Measurements from ENCODE around the gene PHYKPL.

PHYKPL gene

DNA sequence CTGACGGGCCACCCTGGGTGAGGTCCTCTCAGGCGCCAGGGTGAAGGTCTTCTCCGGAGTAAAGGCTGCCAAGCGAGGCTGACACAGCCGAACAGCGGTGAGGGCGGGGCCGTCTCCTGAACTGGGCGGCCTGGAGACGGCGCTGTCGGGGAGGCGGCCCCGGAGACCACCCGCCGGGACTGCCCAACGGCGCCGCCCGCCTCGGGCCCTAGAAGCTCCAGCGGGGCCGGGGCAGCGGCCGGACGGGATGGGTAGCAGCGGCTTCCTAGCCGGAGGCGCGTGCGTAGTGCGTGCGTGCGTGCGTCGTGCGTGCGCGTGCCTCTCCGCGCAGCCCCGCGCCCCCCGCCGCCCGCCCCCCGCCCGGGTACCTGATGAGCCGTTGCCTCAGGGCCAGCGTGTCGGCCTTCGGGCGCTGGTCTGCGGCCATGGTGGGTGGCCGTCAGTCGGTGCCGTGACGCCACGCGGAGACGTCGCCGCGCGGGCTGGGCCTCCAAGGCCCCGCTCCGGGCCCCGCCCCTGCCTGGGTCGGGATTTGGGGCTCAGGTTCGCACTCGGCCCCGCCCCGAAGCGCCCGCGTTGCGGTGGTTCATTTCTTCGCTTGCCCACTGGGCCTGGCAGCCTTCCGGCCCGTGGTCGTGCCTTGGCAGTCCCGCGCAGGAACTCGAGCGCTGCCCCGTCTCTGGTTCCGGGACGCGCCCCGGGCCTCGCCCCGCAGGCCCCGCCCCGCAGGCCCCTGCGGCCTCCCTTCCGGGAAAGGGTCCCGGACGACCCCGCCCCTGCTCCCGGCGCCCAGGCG, at the start of gene PHYKPL:
Gene PHYKPL (minus strand): TSS at position 679 of the 796 bp plus-strand sequence. CDS start 252 bp downstream, at position 427.
- no peak for DNase-seq

- no peak for DNase-seq
Observed at GRCh38 chr5:178282391-178282790, 49.8 kb upstream of the PHYKPL start.

DNA sequence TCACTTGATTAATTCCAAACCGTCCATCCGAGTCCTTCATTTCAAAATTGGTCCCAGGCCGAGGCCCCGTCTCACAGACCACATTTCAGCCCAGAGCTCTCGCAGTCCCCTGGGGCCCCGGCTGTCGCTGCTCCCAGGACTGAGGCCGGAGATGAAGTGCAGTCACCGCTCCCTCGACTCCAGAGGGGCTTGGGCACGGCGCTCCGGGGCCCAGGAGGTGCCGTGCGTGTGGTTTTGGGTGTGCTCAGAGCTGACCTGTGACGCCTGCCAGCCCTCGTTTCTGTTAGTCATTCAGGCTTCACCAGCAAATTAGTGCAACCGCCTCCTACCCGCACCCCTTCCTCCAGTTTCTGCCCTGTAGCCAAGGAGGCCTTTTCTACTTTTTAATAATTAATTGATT, 48.7 kb upstream of the PHYKPL start:
- DNase-seq = no peak

GRCh38 chr5:178280631-178281030, 48.0 kb upstream of the PHYKPL start:
- no peak for DNase-seq

DNA sequence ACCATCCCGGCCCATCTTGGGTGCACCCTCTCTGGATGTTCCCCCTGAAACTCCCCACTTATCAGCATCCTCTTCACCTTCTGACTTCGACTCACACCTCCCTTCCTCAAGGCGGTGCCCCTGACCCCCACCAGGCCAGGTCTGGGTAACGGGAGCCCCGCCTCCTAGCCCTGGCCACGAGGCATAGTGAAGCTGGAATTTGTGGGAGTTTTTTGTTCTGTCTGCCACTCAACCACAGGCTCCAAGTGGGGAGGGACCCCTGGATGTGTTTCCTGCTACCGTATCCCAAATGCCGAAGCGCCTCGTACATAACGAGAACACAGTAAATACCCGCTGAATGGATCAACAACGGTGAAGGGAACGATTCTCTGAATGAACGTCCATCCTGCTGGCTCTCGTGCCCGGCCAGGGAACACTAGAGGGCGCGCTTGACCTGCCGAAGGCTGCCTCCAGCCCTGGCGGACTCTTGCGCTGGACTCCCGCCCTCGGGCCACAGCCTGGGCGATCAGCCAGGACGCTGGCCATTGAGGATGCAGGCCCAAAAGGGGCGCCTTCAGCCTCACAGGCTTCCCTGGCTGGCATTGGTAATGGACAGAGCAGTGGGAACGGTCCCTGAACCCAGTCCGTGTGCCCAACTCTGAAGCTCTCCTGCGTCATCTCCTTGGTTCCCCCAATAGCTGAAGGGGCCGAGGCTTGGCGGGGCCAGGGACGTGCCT, 47.3 kb upstream of the PHYKPL start:
- DNase-seq = no peak

GRCh38 chr5:178279026-178279722, 46.6 kb upstream of the PHYKPL start:
- no peak for DNase-seq

DNA sequence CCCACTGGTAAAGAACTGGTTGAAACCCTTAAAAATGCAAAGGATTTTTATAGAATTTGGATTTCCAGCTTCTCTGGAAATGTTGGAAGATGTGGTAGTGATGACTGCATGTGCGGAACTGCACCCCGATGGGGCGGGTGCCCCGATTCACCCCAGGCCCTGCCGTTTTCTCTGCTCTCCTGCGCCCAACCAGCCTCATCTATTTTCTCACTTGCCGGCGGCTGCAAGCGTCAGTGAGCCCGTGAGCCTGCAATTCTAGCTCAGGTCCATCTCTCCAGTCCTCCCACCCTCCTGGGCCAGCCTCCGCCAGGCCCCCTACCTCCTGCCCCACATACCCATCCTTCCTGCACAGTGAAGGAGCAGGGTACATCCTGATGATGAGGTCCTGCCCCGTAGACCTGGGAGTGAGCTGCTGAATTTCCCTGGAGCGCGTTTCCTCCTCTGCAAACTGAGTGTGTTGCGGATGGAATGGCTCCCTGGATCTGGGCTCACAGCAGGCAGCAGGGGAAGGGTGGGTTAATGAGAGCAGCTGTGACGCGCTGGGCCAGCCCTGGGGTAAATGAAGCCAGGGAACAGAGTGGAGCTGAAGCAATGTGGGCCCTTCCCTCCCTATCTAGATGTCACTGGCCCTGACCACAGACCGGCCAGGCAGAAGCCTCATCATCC, 45.9 kb upstream of the PHYKPL start:
- no peak for DNase-seq

GRCh38 chr5:178277866-178278265, 45.3 kb upstream of the PHYKPL start:
- no peak for DNase-seq

- no peak for DNase-seq
Observed at GRCh38 chr5:178277346-178277745, 44.7 kb upstream of the PHYKPL start.

DNA sequence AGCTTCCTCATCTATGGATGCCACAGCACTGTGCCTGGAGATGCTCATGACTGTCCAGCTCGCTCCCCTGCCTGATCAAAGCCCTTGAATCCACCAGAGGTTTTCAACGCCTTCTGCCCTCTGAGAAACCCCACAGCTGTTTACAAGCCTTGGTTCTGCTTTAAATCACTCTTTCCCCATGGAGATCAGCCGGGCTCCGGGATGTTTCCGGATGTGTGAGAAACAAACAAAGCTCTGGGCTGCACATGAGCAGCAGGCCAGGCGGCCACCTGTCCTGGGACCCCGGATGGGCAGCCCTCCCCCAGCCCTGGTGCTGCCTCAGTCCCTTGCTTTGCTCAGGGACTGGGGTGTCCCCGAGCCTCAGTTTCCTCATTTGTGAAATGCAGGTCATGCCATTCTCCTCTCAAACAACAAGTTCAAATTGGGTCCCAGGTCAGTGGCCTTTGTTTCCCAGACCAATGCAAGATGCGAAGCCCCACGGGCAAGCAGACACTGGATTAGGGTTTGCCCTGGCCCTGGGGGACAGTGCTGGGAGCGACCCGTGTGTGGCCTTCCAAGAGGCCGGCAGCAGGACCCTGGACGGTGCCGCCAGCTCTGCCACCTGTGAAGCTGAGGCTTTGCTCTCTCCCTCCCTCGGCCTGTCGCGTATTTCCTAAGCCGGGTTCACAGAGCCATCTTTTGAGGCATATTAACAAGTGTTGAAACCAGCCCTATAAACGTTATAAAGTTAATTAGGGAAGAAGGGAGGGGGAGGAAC, 42.4 kb upstream of the PHYKPL start:
- no peak for DNase-seq

DNA sequence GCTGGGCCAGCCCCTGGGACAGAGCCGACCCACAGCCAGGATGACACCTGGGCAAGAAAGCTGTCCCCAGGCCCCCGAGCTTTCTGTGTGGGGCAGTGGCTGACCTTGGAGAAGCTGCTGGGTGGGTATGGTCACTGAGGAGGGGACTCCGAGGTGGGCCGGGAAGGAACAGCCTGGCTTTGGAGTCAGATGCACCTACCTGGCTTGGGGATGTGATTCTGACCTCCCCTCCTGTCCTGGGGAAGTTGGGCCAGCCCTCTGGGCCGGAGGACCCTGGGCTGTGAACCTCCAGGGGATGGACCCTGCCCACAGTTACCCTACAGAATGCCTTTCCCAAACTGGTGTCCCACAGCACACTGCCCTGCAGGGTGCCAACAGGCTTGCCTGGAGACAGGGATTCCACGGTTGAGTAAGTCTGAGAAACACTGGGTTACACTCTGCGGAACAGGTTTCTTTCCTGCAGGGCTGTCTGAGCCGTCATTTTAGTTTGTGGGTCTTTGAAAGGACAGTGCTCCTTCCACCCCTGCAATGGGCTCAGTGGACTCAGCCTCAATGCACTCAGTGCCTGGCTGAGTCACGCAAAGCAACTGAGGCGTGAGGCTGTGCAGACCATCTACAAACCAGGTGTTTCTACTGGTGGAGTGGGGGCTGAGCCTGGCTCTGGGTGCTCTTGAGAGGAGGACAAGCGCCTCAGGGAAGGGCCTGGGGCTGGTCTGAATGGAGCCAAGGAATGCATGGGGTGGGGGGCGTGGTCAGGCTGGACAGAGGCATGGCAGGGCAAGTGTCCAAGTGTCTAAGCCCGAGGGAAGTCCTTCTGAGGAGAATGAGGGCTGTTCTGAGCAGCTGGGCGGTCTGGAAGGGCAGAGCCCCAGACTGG, 41.3 kb upstream of the PHYKPL start:
- no peak for DNase-seq

DNA sequence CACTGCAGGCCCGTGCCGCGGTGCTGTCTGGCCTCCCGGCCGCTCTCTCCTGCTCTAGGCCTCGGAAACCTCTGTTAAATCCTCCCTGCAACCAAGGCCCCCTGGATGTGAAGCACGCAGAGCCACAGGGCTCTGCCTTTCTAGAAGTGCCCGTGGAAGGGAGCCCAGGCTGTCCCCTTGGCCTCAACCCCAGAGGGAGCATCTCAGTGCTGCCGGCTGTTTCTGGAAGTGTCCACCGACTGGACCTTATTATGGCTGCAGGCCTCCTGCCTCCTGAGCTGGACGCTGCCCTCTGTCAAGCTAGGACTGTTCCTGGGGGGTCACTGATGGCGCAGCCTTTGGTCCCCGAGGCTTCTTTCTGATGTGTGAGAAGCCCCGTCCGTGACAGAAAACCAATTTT, 40.4 kb upstream of the PHYKPL start:
- no peak for DNase-seq

- no peak for DNase-seq
Observed at GRCh38 chr5:178272591-178272990, 40.0 kb upstream of the PHYKPL start.

DNA sequence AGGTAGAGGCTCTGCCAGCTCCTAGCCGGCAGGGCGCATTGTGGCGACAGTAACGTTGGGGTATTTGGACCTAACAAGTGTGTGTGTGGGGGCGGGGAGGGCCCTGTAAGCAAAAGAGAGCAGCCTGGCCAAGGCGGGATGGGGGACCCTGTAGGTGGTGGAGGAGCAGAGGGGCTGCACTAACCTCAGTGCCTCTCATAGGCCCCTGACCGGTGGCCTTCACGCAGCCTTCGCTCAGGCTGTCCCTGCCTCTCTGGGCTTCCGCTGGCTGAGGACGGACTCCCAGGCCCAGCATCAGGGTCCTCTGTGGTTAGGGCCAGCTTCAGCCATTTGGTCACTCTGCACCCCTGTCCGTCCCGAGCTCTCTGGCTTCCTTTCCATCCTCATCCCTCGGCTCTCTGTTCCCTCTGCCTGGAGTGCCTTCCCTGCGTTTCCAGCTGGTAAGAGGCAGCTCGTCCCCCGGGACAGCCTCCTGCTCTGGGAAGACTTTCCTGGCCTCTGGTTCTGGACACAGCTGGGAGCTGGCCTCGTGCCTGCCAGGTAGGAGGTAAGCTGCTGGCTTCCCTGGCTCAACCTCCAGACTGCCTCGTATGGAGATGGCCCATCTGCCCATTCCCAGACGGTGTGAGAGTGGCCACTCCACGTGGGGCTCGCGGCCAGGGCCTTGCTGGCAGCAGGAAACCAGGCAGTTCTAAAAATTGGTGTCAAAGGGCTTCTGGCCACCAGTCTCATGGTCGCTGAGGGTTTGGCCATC, 39.3 kb upstream of the PHYKPL start:
- DNase-seq = no peak

DNA sequence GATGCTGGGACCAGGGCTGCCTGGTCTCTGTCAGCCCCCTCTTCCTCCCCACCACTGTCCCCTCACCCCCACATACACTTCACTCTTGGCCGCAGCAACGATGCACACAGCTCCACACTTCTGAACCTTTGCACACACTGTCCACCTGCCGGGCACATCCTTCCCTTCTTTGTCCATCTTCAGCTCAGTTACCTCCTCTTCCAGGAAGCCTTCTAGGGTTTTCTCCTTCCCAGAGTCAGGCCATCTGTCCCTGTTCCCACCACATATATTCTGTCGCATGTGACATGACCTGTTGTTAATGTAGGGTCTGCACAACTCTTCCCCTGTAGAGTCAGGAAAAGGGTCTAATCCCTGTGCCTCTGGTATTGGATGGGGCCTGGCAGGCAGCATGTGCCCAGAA, 38.6 kb upstream of the PHYKPL start:
- DNase-seq = no peak

- DNase-seq = no peak
Observed at GRCh38 chr5:178269499-178269898, 36.9 kb upstream of the PHYKPL start.

DNA sequence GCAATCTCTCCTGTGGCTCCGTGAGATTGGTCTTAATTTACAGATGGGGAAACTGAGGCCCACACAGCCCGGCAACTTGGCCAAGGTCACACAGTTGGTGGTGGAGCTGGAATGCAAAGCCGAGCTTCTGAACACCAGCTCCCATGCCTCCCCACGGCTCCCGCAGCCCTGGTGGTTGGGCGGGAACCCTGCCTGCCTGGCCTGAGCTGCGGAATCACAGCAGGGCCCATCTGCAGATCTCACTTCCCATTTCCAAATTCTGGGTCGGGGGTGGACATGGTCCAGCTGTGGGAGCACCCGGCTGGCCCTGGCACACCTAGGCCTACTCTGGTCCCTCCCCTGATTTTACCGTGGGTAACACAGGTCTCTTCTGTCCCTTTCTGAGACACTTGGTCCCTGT, 35.3 kb upstream of the PHYKPL start:
- DNase-seq = no peak

- no peak for DNase-seq
Observed at GRCh38 chr5:178267245-178267644, 34.6 kb upstream of the PHYKPL start.

- no peak for DNase-seq
Observed at GRCh38 chr5:178266581-178266980, 34.0 kb upstream of the PHYKPL start.

GRCh38 chr5:178265746-178266145, 33.1 kb upstream of the PHYKPL start:
- DNase-seq = no peak

GRCh38 chr5:178264044-178264443, 31.4 kb upstream of the PHYKPL start:
- DNase-seq = no peak
